HepG2 (cell line): ENCODE data around the gene PCNT.

Experiments
- ARNT ChIP-seq: fragments of 450-650 bp; IDR thresholded peaks from 2 replicates; pipeline ENCODE4 v1.6.1; 2017
- BHLHE40 ChIP-seq: IDR thresholded peaks from 2 replicates; pipeline ENCODE4 v1.6.1; 2011; ENCODE audit warnings: low read length, improper control_type of control experiment
- HOXA7 ChIP-seq: sonication (generic); formaldehyde crosslinking; IDR thresholded peaks from 2 replicates; pipeline ENCODE4 v1.8.1; 2022; ENCODE audit warnings: mild to moderate bottlenecking, missing genetic modification reagents, moderate library complexity
- MATR3 ChIP-seq: sonication (generic); formaldehyde crosslinking; IDR thresholded peaks from 2 replicates; pipeline ENCODE4 v1.4.0; 2020; ENCODE audit warnings: missing genetic modification reagents
- TP53 ChIP-seq: sonication (generic); formaldehyde crosslinking; conservative IDR thresholded peaks from 2 replicates; pipeline ENCODE4 v1.4.0; 2020; ENCODE audit warnings: missing genetic modification reagents
- ZBTB7A ChIP-seq: sonication (generic); formaldehyde crosslinking; IDR thresholded peaks from 2 replicates; pipeline ENCODE4 v1.8.0; 2022; ENCODE audit warnings: mild to moderate bottlenecking, missing genetic modification reagents
- TF ChIP-seq, protein P1 (sequence below): sonication (generic); formaldehyde crosslinking; IDR thresholded peaks from 2 replicates; pipeline ENCODE4 v1.5.0; 2020; ENCODE audit warnings: mild to moderate bottlenecking, missing genetic modification reagents, moderate library complexity
- TF ChIP-seq, protein P2 (sequence below): IDR thresholded peaks from 2 replicates; pipeline ENCODE4 v1.6.1; 2012; ENCODE audit warnings: low read length, improper control_type of control experiment
- TF ChIP-seq, protein P3 (sequence below): sonication (generic); formaldehyde crosslinking; IDR thresholded peaks from 2 replicates; pipeline ENCODE4 v1.4.0; 2020; ENCODE audit warnings: mild to moderate bottlenecking, missing genetic modification reagents, borderline replicate concordance

DNA sequence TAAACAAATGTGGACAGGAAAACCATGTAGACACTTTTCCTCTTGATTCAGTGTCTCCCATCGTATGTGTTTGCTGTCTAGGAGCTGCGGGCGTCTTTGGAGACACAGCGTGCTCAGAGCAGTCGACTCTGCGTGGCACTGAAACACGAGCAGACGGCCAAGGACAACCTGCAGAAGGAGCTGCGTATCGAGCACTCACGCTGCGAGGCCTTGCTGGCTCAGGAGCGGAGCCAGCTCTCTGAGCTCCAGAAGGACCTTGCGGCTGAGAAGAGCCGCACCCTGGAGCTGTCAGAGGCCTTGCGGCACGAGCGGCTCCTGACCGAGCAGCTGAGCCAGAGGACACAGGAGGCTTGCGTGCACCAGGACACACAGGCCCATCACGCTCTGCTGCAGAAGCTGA lies 107.5 kb downstream of the PCNT start:
- TF ChIP-seq, protein P1, sequence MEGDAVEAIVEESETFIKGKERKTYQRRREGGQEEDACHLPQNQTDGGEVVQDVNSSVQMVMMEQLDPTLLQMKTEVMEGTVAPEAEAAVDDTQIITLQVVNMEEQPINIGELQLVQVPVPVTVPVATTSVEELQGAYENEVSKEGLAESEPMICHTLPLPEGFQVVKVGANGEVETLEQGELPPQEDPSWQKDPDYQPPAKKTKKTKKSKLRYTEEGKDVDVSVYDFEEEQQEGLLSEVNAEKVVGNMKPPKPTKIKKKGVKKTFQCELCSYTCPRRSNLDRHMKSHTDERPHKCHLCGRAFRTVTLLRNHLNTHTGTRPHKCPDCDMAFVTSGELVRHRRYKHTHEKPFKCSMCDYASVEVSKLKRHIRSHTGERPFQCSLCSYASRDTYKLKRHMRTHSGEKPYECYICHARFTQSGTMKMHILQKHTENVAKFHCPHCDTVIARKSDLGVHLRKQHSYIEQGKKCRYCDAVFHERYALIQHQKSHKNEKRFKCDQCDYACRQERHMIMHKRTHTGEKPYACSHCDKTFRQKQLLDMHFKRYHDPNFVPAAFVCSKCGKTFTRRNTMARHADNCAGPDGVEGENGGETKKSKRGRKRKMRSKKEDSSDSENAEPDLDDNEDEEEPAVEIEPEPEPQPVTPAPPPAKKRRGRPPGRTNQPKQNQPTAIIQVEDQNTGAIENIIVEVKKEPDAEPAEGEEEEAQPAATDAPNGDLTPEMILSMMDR (CRISPR knock-in tag) = no peak
- TF ChIP-seq HOXA7 (CRISPR knock-in tag) = no peak
- no peak for TF ChIP-seq MATR3
- no peak for TF ChIP-seq ZBTB7A (CRISPR knock-in tag)
- TF ChIP-seq, protein P2, sequence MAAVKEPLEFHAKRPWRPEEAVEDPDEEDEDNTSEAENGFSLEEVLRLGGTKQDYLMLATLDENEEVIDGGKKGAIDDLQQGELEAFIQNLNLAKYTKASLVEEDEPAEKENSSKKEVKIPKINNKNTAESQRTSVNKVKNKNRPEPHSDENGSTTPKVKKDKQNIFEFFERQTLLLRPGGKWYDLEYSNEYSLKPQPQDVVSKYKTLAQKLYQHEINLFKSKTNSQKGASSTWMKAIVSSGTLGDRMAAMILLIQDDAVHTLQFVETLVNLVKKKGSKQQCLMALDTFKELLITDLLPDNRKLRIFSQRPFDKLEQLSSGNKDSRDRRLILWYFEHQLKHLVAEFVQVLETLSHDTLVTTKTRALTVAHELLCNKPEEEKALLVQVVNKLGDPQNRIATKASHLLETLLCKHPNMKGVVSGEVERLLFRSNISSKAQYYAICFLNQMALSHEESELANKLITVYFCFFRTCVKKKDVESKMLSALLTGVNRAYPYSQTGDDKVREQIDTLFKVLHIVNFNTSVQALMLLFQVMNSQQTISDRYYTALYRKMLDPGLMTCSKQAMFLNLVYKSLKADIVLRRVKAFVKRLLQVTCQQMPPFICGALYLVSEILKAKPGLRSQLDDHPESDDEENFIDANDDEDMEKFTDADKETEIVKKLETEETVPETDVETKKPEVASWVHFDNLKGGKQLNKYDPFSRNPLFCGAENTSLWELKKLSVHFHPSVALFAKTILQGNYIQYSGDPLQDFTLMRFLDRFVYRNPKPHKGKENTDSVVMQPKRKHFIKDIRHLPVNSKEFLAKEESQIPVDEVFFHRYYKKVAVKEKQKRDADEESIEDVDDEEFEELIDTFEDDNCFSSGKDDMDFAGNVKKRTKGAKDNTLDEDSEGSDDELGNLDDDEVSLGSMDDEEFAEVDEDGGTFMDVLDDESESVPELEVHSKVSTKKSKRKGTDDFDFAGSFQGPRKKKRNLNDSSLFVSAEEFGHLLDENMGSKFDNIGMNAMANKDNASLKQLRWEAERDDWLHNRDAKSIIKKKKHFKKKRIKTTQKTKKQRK = no peak
- TF ChIP-seq, protein P3, sequence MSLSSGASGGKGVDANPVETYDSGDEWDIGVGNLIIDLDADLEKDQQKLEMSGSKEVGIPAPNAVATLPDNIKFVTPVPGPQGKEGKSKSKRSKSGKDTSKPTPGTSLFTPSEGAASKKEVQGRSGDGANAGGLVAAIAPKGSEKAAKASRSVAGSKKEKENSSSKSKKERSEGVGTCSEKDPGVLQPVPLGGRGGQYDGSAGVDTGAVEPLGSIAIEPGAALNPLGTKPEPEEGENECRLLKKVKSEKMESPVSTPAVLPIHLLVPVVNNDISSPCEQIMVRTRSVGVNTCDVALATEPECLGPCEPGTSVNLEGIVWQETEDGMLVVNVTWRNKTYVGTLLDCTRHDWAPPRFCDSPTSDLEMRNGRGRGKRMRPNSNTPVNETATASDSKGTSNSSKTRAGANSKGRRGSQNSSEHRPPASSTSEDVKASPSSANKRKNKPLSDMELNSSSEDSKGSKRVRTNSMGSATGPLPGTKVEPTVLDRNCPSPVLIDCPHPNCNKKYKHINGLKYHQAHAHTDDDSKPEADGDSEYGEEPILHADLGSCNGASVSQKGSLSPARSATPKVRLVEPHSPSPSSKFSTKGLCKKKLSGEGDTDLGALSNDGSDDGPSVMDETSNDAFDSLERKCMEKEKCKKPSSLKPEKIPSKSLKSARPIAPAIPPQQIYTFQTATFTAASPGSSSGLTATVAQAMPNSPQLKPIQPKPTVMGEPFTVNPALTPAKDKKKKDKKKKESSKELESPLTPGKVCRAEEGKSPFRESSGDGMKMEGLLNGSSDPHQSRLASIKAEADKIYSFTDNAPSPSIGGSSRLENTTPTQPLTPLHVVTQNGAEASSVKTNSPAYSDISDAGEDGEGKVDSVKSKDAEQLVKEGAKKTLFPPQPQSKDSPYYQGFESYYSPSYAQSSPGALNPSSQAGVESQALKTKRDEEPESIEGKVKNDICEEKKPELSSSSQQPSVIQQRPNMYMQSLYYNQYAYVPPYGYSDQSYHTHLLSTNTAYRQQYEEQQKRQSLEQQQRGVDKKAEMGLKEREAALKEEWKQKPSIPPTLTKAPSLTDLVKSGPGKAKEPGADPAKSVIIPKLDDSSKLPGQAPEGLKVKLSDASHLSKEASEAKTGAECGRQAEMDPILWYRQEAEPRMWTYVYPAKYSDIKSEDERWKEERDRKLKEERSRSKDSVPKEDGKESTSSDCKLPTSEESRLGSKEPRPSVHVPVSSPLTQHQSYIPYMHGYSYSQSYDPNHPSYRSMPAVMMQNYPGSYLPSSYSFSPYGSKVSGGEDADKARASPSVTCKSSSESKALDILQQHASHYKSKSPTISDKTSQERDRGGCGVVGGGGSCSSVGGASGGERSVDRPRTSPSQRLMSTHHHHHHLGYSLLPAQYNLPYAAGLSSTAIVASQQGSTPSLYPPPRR (CRISPR knock-in tag) = no peak
- no peak for TF ChIP-seq ARNT
- TF ChIP-seq BHLHE40 = no peak
- no peak for TF ChIP-seq TP53
